Breast epithelium (tissue), 3 donors: Measurements from ENCODE around the gene GFPT2.
A peak's percentile ranks its signal among the peaks of the same experiment; 100 is the strongest.

Source experiments
- POLR2AphosphoS5 ChIP-seq, 3 donors: sonication (generic); formaldehyde crosslinking; IDR thresholded peaks; one replicate each; pipeline ENCODE4 v1.6.1; 2017; ENCODE audit warnings: antibody characterized with exemption in 3 of 3
- TF ChIP-seq, protein P1 (sequence below), 3 donors: fragments of 450-650 bp; IDR thresholded peaks; one replicate each; pipeline ENCODE4 v1.5.1; 2016 to 2017; ENCODE audit warnings: antibody characterized with exemption in 3 of 3, mild to moderate bottlenecking in 3 of 3, moderate library complexity in 3 of 3

DNA sequence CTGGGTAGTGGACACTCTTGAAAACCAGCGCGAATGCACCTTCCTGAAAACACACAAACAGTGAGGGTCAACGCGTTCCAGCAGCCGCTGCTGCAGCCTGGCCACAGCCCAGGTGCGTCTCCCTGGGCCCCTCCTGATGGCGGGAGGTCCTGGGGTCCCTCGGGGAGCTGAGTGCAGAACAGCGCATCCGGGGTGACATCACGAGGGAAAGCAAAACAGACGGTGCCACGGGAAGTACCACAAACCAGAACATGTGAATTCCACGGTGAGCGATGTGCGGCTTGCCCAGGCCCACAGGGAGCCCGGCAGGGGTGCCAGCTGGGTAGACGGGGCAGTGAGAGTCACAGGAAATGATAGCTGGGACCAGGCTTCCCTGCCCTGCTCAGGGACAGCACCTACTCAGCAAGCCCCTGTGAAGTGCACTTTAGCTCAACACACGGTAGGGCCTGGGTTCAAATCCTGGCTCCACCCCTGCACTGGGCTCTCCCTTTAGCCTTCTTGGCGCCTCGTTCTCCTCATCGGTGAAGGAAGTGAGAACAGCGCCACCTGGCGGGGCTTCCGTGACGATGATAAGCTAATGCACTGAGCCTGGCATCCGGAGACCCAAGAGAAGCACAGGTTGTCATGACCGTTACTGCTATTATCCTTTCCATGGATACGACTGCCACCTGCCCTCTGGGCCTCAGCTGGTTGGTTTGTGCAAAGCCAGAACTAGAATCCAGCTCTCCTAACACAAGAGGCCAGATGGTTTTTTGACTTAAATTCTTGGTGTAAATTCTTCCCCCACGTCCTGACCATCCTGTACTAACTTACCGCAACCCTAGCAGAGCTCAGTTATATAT is 24.6 kb downstream of the GFPT2 start:
- TF ChIP-seq, protein P1, sequence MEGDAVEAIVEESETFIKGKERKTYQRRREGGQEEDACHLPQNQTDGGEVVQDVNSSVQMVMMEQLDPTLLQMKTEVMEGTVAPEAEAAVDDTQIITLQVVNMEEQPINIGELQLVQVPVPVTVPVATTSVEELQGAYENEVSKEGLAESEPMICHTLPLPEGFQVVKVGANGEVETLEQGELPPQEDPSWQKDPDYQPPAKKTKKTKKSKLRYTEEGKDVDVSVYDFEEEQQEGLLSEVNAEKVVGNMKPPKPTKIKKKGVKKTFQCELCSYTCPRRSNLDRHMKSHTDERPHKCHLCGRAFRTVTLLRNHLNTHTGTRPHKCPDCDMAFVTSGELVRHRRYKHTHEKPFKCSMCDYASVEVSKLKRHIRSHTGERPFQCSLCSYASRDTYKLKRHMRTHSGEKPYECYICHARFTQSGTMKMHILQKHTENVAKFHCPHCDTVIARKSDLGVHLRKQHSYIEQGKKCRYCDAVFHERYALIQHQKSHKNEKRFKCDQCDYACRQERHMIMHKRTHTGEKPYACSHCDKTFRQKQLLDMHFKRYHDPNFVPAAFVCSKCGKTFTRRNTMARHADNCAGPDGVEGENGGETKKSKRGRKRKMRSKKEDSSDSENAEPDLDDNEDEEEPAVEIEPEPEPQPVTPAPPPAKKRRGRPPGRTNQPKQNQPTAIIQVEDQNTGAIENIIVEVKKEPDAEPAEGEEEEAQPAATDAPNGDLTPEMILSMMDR (IDR thresholded peaks at IDR 0.05): peak; percentile 5 to 67 (median 61)
- TF ChIP-seq POLR2AphosphoS5 (IDR thresholded peaks at IDR 0.05): no peak
